ENCODE results near the gene HTD2. TPM values are rescaled to one million over a fixed set of nuclear protein-coding genes. Genes with fewer than 3 reads are reported as not detected.
"Not testable (repeated sequence)": the region's sequence is repeated elsewhere in the genome, so short reads cannot be mapped to it uniquely, and the experiment has no call there.

Gene HTD2
- total and polyA plus RNA-seq, 9 of the 15 experiments (the other 6 are each of a cell fraction or from before 2014, with no cell fraction given) = 1.8 to 22.8 (median 9.6) TPM

- TF ChIP-seq MGA (IDR thresholded peaks at IDR 0.05) = no peak
- TF ChIP-seq MECOM (CRISPR knock-in tag; IDR thresholded peaks at IDR 0.05) = no peak
- no peak for TF ChIP-seq ZNF57 (CRISPR knock-in tag; IDR thresholded peaks at IDR 0.05)
- TF ChIP-seq TCFL5 (CRISPR knock-in tag; conservative IDR thresholded peaks at IDR 0.05) = no peak
These were observed 39.7 kb upstream of the HTD2 start (continued) for GRCh38 chr3:58266577-58266976.

- ATAC-seq; H3K27me3 ChIP-seq (ENCODE audit: control insufficient read depth in 2 of 2, insufficient read depth in 2 of 2, low read length in 2 of 2); H3K4me1 ChIP-seq (replicated peaks in 1 of 2; ENCODE audit: control insufficient read depth in 2 of 2, insufficient read depth in 2 of 2, low read length in 2 of 2); H3K4me3 ChIP-seq; H3K79me2 ChIP-seq (ENCODE audit: control insufficient read depth, insufficient read depth, low read length); H2AFZ ChIP-seq (ENCODE audit: low read depth, low read length); H3K9me3 ChIP-seq (replicated peaks; ENCODE audit: control insufficient read depth, insufficient read depth, low read depth, low read length); H3K4me2 ChIP-seq (ENCODE audit: insufficient read depth, low read length); H4K20me1 ChIP-seq (replicated peaks; ENCODE audit: control insufficient read depth, insufficient read depth, low read length); H3K9ac ChIP-seq (ENCODE audit: insufficient read depth in 1 of 2, low read depth in 2 of 2, low read length in 2 of 2); H3K36me3 ChIP-seq (ENCODE audit: control insufficient read depth, insufficient read depth, low read length); intact Hi-C loops (cut with micrococcal nuclease); CTCF ChIA-PET (ENCODE audit: low intra/inter-chr PET ratio); in situ Hi-C loops (cut with MboI); POLR2A ChIA-PET; H3K9me1 ChIP-seq (ENCODE audit: control insufficient read depth, insufficient read depth, low read length); DNase-seq (ENCODE audit: extremely low read depth in 1 of 4, low spot score in 3 of 4); FAIRE-seq; H3K27ac ChIP-seq (ENCODE audit: extremely low read depth, low read depth, low read length); BruUV-seq (replicated peaks): not testable (repeated sequence)
- whole genome bisulfite sequencing (ENCODE audit: insufficient coverage, low coverage, missing lambda C conversion rate) = 67% methylated on average over 1 of the region's 1 CpG
These were observed 38.8 kb upstream of the HTD2 start for GRCh38 chr3:58267543-58267942.

Measured in K562 (cell line).